Glomerular visceral epithelial cell (primary cell): ENCODE measurements around the gene HOXB13.

Source experiments
- DNase-seq: peaks from one replicate; pipeline ENCODE4 v3.0.0-alpha.2; 2016; ENCODE audit errors: extremely low spot score

The HOXB13 gene

DNA sequence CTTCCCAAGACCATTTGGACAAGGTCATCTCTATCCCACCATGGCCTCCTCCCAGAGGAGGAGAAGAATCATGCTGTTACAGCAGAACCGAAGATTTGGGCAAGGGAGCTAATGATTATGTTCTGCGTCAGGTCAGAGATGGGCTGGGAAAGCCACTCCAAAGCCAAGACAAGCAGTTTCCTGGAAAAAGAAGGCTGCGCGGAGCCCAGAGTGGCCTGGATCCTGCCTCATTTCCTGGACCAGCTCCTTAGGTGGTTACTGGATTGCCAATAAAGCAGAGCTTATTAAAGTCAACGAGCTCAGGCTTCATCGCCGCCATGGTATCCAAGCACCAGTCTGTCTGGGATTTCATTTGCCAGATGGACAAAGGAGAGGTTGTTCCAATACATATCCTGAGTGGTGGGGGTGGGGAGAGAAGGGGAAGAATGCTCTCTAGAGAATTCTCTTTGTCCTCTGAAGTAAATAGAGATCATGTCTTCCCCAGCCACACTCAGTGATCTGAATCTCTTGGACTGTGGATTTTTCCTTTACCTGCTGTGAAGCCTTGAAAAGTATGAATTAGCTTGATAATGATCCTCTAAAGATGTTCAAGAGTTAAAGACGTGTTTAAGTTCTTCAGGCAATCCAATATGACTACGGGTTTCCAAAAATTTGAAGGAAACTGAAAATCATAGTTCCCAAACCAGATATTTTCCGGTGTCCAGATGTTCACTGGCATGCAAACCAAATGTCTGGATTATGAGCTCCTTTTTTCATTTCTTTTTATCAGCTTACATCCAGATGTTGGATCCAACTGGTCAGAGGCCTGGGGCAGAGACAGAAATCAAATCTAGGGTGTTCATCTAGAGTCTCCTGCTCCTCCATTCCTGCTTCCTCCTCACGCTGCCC is 23.9 kb downstream of the HOXB13 start:
- no peak for DNase-seq

DNA sequence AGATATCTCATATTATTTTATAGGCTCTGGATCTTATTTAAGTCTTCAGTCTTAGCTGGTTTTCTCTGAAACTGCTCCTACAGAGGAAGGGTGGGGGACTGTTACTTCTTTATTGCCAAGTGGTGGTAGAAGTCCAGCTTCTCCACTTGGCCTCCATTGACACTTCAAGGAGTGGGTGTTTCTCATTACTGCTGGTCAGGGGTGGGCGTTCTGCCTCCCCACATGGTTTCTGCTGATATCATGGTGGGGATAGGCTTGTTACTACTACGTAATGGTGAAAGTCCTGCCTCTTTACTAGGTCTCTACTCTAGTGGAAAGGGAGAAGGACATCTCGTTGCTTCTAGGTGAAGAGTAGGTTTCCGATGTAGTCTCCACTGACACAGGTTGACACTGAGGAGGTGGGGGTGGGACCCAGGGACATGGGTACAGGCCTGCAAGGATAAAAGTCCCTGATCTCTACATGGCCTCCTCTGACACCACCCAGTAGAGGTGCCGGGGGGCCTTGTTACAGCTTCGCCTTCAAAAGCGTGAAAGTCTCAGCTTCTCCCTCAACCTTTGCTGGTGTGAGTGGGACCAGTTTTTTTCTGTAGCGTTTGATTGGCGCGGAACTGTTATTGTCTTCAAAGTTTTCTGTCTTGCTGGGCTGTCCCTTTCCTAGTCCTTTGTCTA is 26.6 kb downstream of the HOXB13 start:
- no peak for DNase-seq

DNA sequence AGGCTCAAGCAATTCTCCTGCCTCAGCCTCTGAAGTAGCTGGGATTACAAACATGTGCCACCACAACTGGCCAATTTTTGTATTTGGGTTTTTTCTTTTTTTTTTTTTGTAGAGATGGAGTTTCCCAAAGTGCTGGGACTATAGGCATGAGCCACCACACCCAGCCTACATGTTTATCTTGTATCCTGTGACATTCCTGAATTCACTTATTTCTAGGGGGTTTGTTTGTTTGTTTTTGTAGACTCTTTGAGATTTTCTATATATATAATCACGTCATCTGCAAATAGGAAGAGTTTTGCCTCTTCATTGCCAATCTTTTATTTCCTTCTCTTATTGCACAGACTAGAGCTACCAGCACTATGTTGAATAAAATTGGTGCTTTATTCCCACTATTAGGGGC is 35.4 kb downstream of the HOXB13 start:
- DNase-seq, result no peak

DNA sequence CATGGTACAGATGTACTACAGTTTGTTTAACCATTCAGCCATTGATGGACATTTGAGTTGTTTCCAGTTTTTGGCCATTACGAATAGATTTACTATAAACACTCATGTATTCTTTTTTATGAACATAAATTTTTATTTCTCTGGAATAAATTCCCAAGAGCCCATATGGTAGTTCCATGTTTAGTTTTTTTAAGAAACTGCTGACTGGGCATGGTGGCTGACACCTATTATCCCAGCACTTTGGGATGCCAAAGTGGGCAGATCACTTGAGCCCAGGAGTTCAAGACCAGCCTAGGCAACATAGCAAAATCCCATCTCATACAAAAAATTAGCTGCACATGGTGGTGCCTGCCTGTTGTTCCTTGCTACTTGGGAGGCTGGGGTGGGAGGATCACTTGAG is 36.5 kb downstream of the HOXB13 start:
- DNase-seq, result no peak

DNA sequence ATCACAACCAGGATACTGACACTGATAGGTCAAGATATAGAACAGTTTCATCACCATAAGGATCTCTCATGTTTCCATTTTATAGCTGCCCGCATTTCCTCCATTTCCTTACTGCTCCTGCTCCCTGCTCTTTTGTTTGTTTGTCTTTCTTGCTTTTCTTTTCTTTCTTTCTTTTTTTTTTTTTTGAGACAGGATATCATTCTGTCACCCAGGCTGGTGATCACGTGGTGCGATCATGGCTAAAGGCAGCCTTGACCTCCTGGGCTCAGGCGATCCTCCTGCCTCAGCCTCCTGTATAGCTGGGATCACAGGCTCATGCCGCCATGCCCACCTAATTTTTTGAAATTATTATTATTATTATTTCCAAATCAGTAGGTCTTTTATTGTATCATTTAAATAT is 37.9 kb downstream of the HOXB13 start:
- no peak for DNase-seq

DNA sequence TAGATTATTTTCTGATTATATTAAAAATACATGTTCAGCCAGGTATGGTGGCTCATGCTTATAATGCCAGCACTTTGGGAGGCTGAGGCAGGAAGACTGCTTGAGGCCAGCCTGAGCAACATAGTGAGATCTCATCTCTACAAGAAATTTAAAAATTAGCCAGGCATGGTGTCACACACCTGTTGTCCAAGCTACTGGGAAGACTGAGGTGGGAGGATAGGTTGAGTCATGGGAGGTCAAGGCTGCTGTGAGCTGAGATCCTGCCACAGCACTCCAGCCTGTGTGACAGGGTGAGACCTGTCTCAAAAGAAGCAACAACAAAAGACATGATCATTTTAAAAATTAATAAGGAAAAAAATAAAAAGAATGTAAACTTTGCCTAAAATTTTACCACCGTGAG is 46.9 kb downstream of the HOXB13 start:
- peak; percentile 6 for DNase-seq

DNA sequence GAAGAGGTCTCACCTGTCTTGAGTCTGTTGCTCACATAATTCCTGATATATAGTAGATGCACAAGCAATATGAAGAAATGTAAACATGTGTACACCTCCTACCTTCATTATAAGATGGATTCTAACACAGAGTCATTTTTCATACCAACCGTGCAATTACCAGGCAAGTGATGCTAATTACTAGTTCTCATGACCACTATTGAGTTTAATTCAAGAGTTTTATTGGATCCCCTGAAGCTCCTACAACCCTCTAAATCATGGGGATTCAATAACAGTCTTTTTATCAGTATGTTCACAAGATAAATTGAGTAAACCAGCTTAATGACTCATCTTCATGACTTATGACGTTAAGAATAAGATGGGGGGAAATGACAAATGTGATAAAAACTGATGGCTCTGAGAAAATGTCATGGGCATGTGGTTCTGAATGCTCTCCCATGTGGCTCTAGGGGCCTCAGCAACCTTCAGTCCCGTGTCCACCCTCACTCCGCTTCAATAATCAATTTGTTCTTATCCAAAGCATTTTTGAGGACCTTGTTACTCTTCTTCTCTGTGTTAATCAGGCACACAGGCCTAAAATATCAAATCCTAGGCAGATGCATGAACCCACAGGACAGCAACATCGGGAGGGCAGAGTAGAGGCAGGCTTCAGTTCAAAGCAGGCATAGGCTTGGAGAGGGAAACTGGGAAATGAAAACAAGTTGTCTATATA is 49.0 kb downstream of the HOXB13 start:
- no peak for DNase-seq

DNA sequence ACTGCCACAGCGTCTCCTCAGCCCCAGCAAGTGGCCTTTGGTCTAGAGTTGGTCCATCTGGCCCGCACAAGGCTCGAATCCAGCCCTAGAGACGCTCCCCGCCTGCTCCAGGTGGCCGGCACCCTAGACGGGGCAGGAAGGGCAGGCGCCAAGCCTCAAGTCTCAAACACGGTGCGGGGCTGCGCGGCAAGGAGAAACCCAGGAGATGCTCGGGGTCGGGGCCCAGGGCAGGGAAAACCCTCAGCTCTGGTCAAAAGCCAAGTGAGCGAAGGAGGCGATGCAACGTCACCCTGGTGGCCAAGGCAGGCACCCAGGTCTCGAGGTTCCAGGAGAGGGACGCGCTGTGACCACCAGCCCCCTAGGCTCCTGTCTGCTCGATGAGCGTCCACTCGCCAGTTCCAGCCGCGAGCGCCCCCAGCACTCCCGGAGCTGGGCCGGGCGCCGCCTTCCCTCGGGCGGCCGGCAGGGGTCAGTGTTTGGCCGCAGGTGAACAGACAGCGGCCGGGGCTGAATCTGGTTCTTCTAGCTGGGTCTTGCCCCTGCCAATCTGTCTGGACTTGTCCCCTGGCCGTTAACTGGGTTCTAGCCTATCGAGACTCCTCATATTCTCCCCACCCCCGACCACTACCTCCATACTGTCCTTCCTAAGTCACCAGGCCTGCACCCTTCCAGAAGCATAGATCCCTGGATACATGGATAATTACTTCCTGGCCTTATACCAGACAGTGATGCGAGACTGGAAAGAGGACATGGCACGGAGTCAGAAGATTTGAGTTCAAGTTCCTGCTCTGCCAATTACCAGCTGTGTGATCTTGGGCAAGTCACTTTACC is 50.2 kb downstream of the HOXB13 start:
- DNase-seq, result peak; percentile 58

DNA sequence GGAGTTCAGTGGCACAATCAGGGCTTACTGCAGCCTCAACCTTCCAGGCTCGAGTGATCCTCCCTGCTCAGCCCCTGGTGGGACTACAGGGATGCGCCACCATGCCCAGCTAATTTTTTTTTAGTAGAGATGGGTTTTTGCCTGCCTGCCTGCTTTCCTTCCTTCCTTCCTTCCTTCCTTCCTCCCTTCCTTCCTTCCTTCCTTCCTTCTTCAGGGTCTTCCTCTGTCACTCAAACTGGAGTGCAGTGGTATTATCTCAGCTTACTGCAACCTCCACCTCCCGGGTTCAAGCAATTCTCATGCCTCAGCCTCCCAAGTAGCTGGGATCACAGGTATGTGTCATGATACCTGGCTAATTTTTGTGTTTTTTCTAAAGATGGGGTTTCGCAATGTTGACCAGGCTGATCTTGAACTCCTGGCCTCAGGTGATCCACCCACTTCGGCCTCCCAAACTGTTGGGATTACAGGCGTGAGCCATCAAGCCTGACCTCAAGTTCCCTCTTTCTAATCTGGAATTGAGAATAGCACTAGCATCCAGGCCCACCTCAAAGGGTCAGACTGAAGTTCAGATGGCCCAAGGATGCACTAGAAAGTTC is 51.5 kb downstream of the HOXB13 start:
- DNase-seq, result no peak
